H9 (cell line): ENCODE results near the gene SETBP1. TPM values are rescaled to one million over a fixed set of nuclear protein-coding genes. Genes with fewer than 3 reads are reported as not detected.

Experiments used
- DNase-seq: peaks from one replicate; pipeline ENCODE4 v3.0.0-alpha.2; 2017
- H2AFZ ChIP-seq: one replicate; pipeline ENCODE4 v1.6.1; 2013; ENCODE audit warnings: mild to moderate bottlenecking, low read length, control low read depth, moderate library complexity
- H2AK5ac ChIP-seq: 2 replicates; pipeline ENCODE4 v1.6.1; 2013; ENCODE audit warnings: low read length, control low read depth, mixed read lengths; ENCODE audit not compliant: insufficient read length
- H2BK120ac ChIP-seq: one replicate; pipeline ENCODE4 v1.6.1; 2013; ENCODE audit warnings: low read depth, mild to moderate bottlenecking, low read length, control low read depth, inconsistent platforms; ENCODE audit not compliant: poor library complexity, severe bottlenecking
- H2BK12ac ChIP-seq: 2 replicates; pipeline ENCODE4 v1.6.1; 2013; ENCODE audit warnings: low read length, control low read depth, mixed read lengths, low read depth; ENCODE audit not compliant: insufficient read length
- H2BK15ac ChIP-seq: 2 replicates; pipeline ENCODE4 v1.6.1; 2013; ENCODE audit warnings: low read depth, low read length, control low read depth
- H2BK20ac ChIP-seq: one replicate; pipeline ENCODE4 v1.6.1; 2013; ENCODE audit warnings: low read depth, mild to moderate bottlenecking, low read length, control low read depth, inconsistent platforms; ENCODE audit not compliant: poor library complexity, severe bottlenecking
- H2BK5ac ChIP-seq: 2 replicates; pipeline ENCODE4 v1.6.1; 2013; ENCODE audit warnings: low read length, control low read depth, mixed read lengths; ENCODE audit not compliant: insufficient read length
- H3K14ac ChIP-seq: 2 replicates; pipeline ENCODE4 v1.6.1; 2013; ENCODE audit warnings: low read length, control low read depth; ENCODE audit not compliant: insufficient read depth
- H3K18ac ChIP-seq: 2 replicates; pipeline ENCODE4 v1.6.1; 2013; ENCODE audit warnings: low read depth, mild to moderate bottlenecking, mixed read lengths, low read length, control low read depth; ENCODE audit not compliant: insufficient read length
- H3K23ac ChIP-seq: 2 replicates; pipeline ENCODE4 v1.6.1; 2013; ENCODE audit warnings: low read length, control low read depth, mixed read lengths, low read depth; ENCODE audit not compliant: insufficient read length
- H3K23me2 ChIP-seq: 2 replicates; pipeline ENCODE4 v1.6.1; 2013; ENCODE audit warnings: low read depth, mild to moderate bottlenecking, mixed read lengths, low read length, control low read depth; ENCODE audit not compliant: insufficient read length, poor library complexity, severe bottlenecking
- H3K27ac ChIP-seq: 2 replicates; pipeline ENCODE4 v1.5.1; 2013; ENCODE audit warnings: low read length, control low read depth, mixed read lengths, low read depth; ENCODE audit not compliant: insufficient read length
- H3K27me3 ChIP-seq: 2 replicates; pipeline ENCODE4 v1.6.1; 2013; ENCODE audit warnings: low read length, control low read depth, inconsistent platforms; ENCODE audit not compliant: insufficient read depth
- H3K4ac ChIP-seq: 2 replicates; pipeline ENCODE4 v1.6.1; 2013; ENCODE audit warnings: low read depth, mild to moderate bottlenecking, control low read depth, inconsistent platforms, low read length, moderate library complexity
- H3K4me1 ChIP-seq: 2 replicates; pipeline ENCODE4 v1.6.1; 2013; ENCODE audit warnings: low read length, control low read depth, inconsistent platforms; ENCODE audit not compliant: insufficient read depth
- H3K4me2 ChIP-seq: 2 replicates; pipeline ENCODE4 v1.6.1; 2013; ENCODE audit warnings: low read length, control low read depth, mixed read lengths; ENCODE audit not compliant: insufficient read length, insufficient read depth
- H3K56ac ChIP-seq: 2 replicates; pipeline ENCODE4 v1.6.1; 2013; ENCODE audit warnings: low read depth, mild to moderate bottlenecking, mixed read lengths, low read length, control low read depth; ENCODE audit not compliant: insufficient read length
- H3K79me1 ChIP-seq: 2 replicates; pipeline ENCODE4 v1.6.1; 2013; ENCODE audit warnings: low read depth, mild to moderate bottlenecking, moderate library complexity, low read length, control low read depth, inconsistent platforms; ENCODE audit not compliant: insufficient read depth, poor library complexity, severe bottlenecking
- H3K79me2 ChIP-seq: 2 replicates; pipeline ENCODE4 v1.6.1; 2013; ENCODE audit warnings: low read length, control low read depth, inconsistent platforms; ENCODE audit not compliant: insufficient read depth
- H3K9ac ChIP-seq: 2 replicates; pipeline ENCODE4 v1.6.1; 2013; ENCODE audit warnings: low read length, control low read depth, mixed read lengths; ENCODE audit not compliant: insufficient read length; ENCODE audit errors: extremely low read depth
- H3K9me3 ChIP-seq: one replicate; pipeline ENCODE4 v1.6.1; 2013; ENCODE audit warnings: low read depth, low read length, inconsistent platforms; ENCODE audit not compliant: control insufficient read depth
- H3T11ph ChIP-seq: one replicate; pipeline ENCODE4 v1.6.1; 2013; ENCODE audit warnings: mild to moderate bottlenecking, low read length, control low read depth, inconsistent platforms
- H4K20me1 ChIP-seq: one replicate; pipeline ENCODE4 v1.6.1; 2013; ENCODE audit not compliant: control insufficient read depth, insufficient read length, insufficient read depth
- H4K5ac ChIP-seq: 2 replicates; pipeline ENCODE4 v1.6.1; 2013; ENCODE audit warnings: low read depth, mild to moderate bottlenecking, mixed read lengths, low read length, control low read depth; ENCODE audit not compliant: insufficient read length
- H4K8ac ChIP-seq: replicated peaks from 2 replicates; pipeline ENCODE4 v1.6.1; 2013; ENCODE audit warnings: low read length, control low read depth, mixed read lengths, low read depth; ENCODE audit not compliant: insufficient read length
- H4K91ac ChIP-seq: 2 replicates; pipeline ENCODE4 v1.6.1; 2013; ENCODE audit warnings: low read depth, mild to moderate bottlenecking, moderate library complexity, mixed read lengths, low read length, control low read depth; ENCODE audit not compliant: insufficient read length
- H3K27ac Mint-ChIP-seq, 3 experiments: 2 replicates in 2 of 3; 3 replicates in 1 of 3; pipeline ENCODE4 v1.8.0; 2020 to 2021; ENCODE audit warnings: mixed read lengths in 3 of 3, mild to moderate bottlenecking in 1 of 3, moderate library complexity in 1 of 3
- H3K27me3 Mint-ChIP-seq: 2 replicates; pipeline ENCODE4 v1.8.0; 2021; ENCODE audit warnings: low read depth, mild to moderate bottlenecking, moderate library complexity, mixed read lengths
- H3K36me3 Mint-ChIP-seq, 3 experiments: 2 replicates in 2 of 3; 3 replicates in 1 of 3; pipeline ENCODE4 v1.8.0; 2020 to 2021; ENCODE audit warnings: low read depth in 3 of 3, mixed read lengths in 3 of 3; ENCODE audit not compliant: insufficient read depth in 1 of 3
- H3K4me1 Mint-ChIP-seq, 2 experiments: 2 replicates each; pipeline ENCODE4 v1.8.0; 2020; ENCODE audit warnings: mixed read lengths in 2 of 2
- H3K4me3 Mint-ChIP-seq, 2 experiments: 2 replicates in 1 of 2; 3 replicates in 1 of 2; pipeline ENCODE4 v1.8.0; 2020 to 2021; ENCODE audit warnings: mild to moderate bottlenecking in 2 of 2, mixed read lengths in 2 of 2, moderate library complexity in 1 of 2
- H3K9me3 Mint-ChIP-seq, 2 experiments: 2 replicates in 1 of 2; 3 replicates in 1 of 2; pipeline ENCODE4 v1.8.0; 2020; ENCODE audit warnings: mild to moderate bottlenecking in 2 of 2, mixed read lengths in 2 of 2, moderate library complexity in 1 of 2
- CTCF ChIP-seq: fragments of 200-600 bp; sonication (generic); conservative IDR thresholded peaks from 3 replicates; pipeline ENCODE4 v1.8.0; 2021; ENCODE audit warnings: antibody characterized with exemption, mild to moderate bottlenecking
- WGBS: extraction: QIAGEN DNeasy Blood & Tissue Kit; methylation state at CpG from one replicate; pipeline ENCODE4 v1.1.7; 2013; ENCODE audit warnings: missing lambda C conversion rate, low lambda C conversion rate, mixed read lengths; ENCODE audit not compliant: insufficient read length; ENCODE audit errors: extremely low coverage; 5-methylcytosine and 5-hydroxymethylcytosine counted together
- total RNA-seq: library from RNA; stranded (reverse); gene quantifications from 2 replicates; pipeline ENCODE4 v1.2.1, GENCODE V29; 2021

The SETBP1 gene
- total RNA-seq, 1 experiment from 2014 or later = 4.6 TPM

GRCh38 chr18:44969214-44969795 is 288.6 kb downstream of the SETBP1 start:
- H3K4me1 Mint-ChIP-seq = peaks cover 14 to 17% of the 10 kb centered on the region in 2 experiments
- H4K5ac ChIP-seq = no peak overlapping the region
- no peak overlapping the region for H2AFZ ChIP-seq
- no peak overlapping the region for H2BK12ac ChIP-seq
- H3K79me2 ChIP-seq = no peaks in the 10 kb centered on the region
- H2BK5ac ChIP-seq = no peak overlapping the region
- H4K8ac ChIP-seq = no peak overlapping the region
- no peaks in the 10 kb centered on the region for H3K27me3 ChIP-seq
- TF ChIP-seq CTCF = no peak
- H3K4me3 Mint-ChIP-seq = no peak overlapping the region
- peaks cover 3% of the 10 kb centered on the region for H3K27me3 Mint-ChIP-seq
- no peaks in the 10 kb centered on the region for H4K20me1 ChIP-seq
- H3T11ph ChIP-seq = no peak overlapping the region
- H3K27ac ChIP-seq = no peak overlapping the region
- H2BK20ac ChIP-seq = no peak overlapping the region
- H2BK15ac ChIP-seq = no peak overlapping the region
- no peaks in the 10 kb centered on the region for H3K79me1 ChIP-seq
- H3K23me2 ChIP-seq = no peaks in the 10 kb centered on the region
- no peak overlapping the region for H3K27ac Mint-ChIP-seq
- H3K9ac ChIP-seq = no peak overlapping the region
- no peak for DNase-seq
- no peaks in the 10 kb centered on the region; a peak in 1 of 5 replicates for H3K9me3 Mint-ChIP-seq
- H2BK120ac ChIP-seq = no peak overlapping the region
- H3K56ac ChIP-seq = no peak overlapping the region
- H3K23ac ChIP-seq = no peak overlapping the region
- no peak overlapping the region for H3K4ac ChIP-seq
- H3K14ac ChIP-seq = no peak overlapping the region
- no peak overlapping the region for H4K91ac ChIP-seq
- no peaks in the 10 kb centered on the region for H3K36me3 Mint-ChIP-seq
- no peak overlapping the region for H2AK5ac ChIP-seq
- H3K9me3 ChIP-seq = no peaks in the 10 kb centered on the region
- peaks cover 9% of the 10 kb centered on the region; the same call in 1 of the 2 replicates for H3K4me1 ChIP-seq
- H3K4me2 ChIP-seq = no peak overlapping the region
- WGBS = no CpG with 5 or more reads among the region's 5 CpGs
- H3K18ac ChIP-seq = no peak overlapping the region
